Erythroblast (primary cell): ENCODE measurements around the gene KCNMA1.

ENCODE experiments used
- GATA1 ChIP-seq: IDR thresholded peaks from 2 replicates; pipeline ENCODE4 v1.6.1; 2011; ENCODE audit warnings: low read depth, mild to moderate bottlenecking, control low read depth, low read length, moderate library complexity
- POLR2A ChIP-seq: IDR thresholded peaks from 2 replicates; pipeline ENCODE4 v1.6.1; 2011; ENCODE audit warnings: mild to moderate bottlenecking, low read length

GRCh38 chr10:77386838-77387237 is 250.8 kb downstream of the KCNMA1 start:
- no peak for TF ChIP-seq POLR2A
- no peak for TF ChIP-seq GATA1
